Measurements from ENCODE around the gene PGM2L1. TPM values are rescaled to one million over a fixed set of nuclear protein-coding genes. Genes with fewer than 3 reads are reported as not detected.
"Not testable (repeated sequence)": the region's sequence is repeated elsewhere in the genome, so short reads cannot be mapped to it uniquely, and the experiment has no call there.

PGM2L1 gene
- total and polyA plus RNA-seq, 11 donors, result 0.57 to 3.1 (median 1.8) TPM

GRCh38 chr11:74425100-74425499 is 26.9 kb upstream of the PGM2L1 start:
- no peaks in the 10 kb centered on the region for H3K4me1 ChIP-seq
- H3K4me3 ChIP-seq, result no peak overlapping the region
- DNase-seq, result no peak
- intact Hi-C loops (cut with DNase I), result no loop called here
- no peak overlapping the region for H3K27ac ChIP-seq
- TF ChIP-seq POLR2A (IDR thresholded peaks at IDR 0.05), result no peak
- TF ChIP-seq CTCF (IDR thresholded peaks at IDR 0.05), result no peak
- no peaks in the 10 kb centered on the region for H3K27me3 ChIP-seq
- peaks cover 0 to 28% (median 5%) of the 10 kb centered on the region in 12 donors for H3K9me3 ChIP-seq
- H3K36me3 ChIP-seq, result no peaks in the 10 kb centered on the region
- no peak for ATAC-seq

- 51 to 78% (median 56%) methylated on average over 1 of the region's 1 CpG for WGBS, 4 donors
- Histone ChIP-seq H3K27ac (peak overlapping the region in 6 of 12 donors; percentile 2 to 73 (median 48)), H3K27me3 (no peaks in the 10 kb centered on the region), H3K9me3 (peaks cover 0 to 3% (median 0%) of the 10 kb centered on the region in 12 donors), H3K36me3 (no peaks in the 10 kb centered on the region), H3K4me3 (no peak overlapping the region), H3K4me1 (peaks cover 0 to 12% (median 0%) of the 10 kb centered on the region in 12 donors)
- ATAC-seq, result peak in 3 of 4 donors; percentile 63 to 81 (median 73)
- no peak for DNase-seq
- intact Hi-C loops (cut with DNase I), result no loop called here
- no peak for TF ChIP-seq CTCF (IDR thresholded peaks at IDR 0.05)
- TF ChIP-seq POLR2A (IDR thresholded peaks at IDR 0.05), result no peak
These were observed 20.3 kb upstream of the PGM2L1 start for GRCh38 chr11:74418509-74418895.

- no peaks in the 10 kb centered on the region for H3K36me3 ChIP-seq
- no peak overlapping the region for H3K4me3 ChIP-seq
- ATAC-seq, result peak in 3 of 4 donors; percentile 33 to 52 (median 48)
- peak overlapping the region in 7 of 12 donors; percentile 17 to 73 (median 50) for H3K27ac ChIP-seq
- DNase-seq, result no peak
- intact Hi-C loops (cut with DNase I), result no loop called here
- TF ChIP-seq POLR2A (IDR thresholded peaks at IDR 0.05) (no peak), CTCF (IDR thresholded peaks at IDR 0.05) (no peak)
- H3K9me3 ChIP-seq, result no peaks in the 10 kb centered on the region
- peaks cover 0 to 12% (median 0%) of the 10 kb centered on the region in 12 donors for H3K4me1 ChIP-seq
- H3K27me3 ChIP-seq, result peaks cover 0 to 4% (median 0%) of the 10 kb centered on the region in 9 donors
- 85 to 94% (median 90%) methylated on average over 4 of the region's 4 CpGs for WGBS, 4 donors
These were observed 19.8 kb upstream of the PGM2L1 start for GRCh38 chr11:74417860-74418508.

GRCh38 chr11:74417379-74417804 is 19.2 kb upstream of the PGM2L1 start:
- Histone ChIP-seq H3K27me3 (peaks cover 0 to 8% (median 0%) of the 10 kb centered on the region in 9 donors), H3K36me3 (no peaks in the 10 kb centered on the region), H3K4me3 (no peak overlapping the region), H3K27ac (peak overlapping the region in 4 of 12 donors; percentile 17 to 73 (median 42)), H3K9me3 (no peaks in the 10 kb centered on the region), H3K4me1 (peaks cover 0 to 12% (median 0%) of the 10 kb centered on the region in 12 donors)
- DNase-seq (no peak), ATAC-seq (no peak)
- intact Hi-C loops (cut with DNase I), result no loop called here
- WGBS, 4 donors, result 48 to 70% (median 65%) methylated on average over 1 of the region's 1 CpG
- TF ChIP-seq CTCF (IDR thresholded peaks at IDR 0.05) (no peak), POLR2A (IDR thresholded peaks at IDR 0.05) (no peak)

GRCh38 chr11:74416974-74417373 is 18.7 kb upstream of the PGM2L1 start:
- 82 to 100% (median 90%) methylated on average over 1 of the region's 1 CpG for WGBS, 4 donors
- intact Hi-C loops (cut with DNase I), result not testable (repeated sequence)

More at GRCh38 chr11:74416974-74417373, 18.7 kb upstream of the PGM2L1 start:
- H3K27me3 ChIP-seq, ATAC-seq, H3K27ac ChIP-seq, H3K36me3 ChIP-seq, H3K9me3 ChIP-seq, H3K4me3 ChIP-seq, DNase-seq: not testable (repeated sequence)
- peaks cover 0 to 12% (median 0%) of the 10 kb centered on the region in 12 donors for H3K4me1 ChIP-seq
